SK-N-SH treated with all-trans-retinoic acid at 6 μM for 48 hours (cell line): ENCODE data around the gene ARFGAP3.

ENCODE experiments used
- ATAC-seq: fragments of 200-7000 bp; cut with Tn5 transposase; 3 replicates; pipeline ENCODE4 v1.9.1; 2020; ENCODE audit warnings: mild to moderate bottlenecking, moderate library complexity
- ARNTL ChIP-seq: fragments of 450-650 bp; formaldehyde crosslinking; IDR thresholded peaks from 2 replicates; pipeline ENCODE4 v1.5.0; 2020; ENCODE audit warnings: low read depth, mild to moderate bottlenecking, moderate library complexity, borderline replicate concordance
- BACH2 ChIP-seq: fragments of 250-450 bp; sonication (Bioruptor Pico); IDR thresholded peaks from 2 replicates; pipeline ENCODE4 v1.9.0; 2021; ENCODE audit warnings: mild to moderate bottlenecking, borderline replicate concordance
- CSDC2 ChIP-seq: fragments of 250-450 bp; sonication (Bioruptor Pico); IDR thresholded peaks from 2 replicates; pipeline ENCODE4 v1.5.0; 2020; ENCODE audit warnings: mild to moderate bottlenecking, moderate library complexity
- CSRNP3 ChIP-seq: fragments of 250-450 bp; sonication (Bioruptor Pico); IDR thresholded peaks from 2 replicates; pipeline ENCODE4 v1.5.1; 2021; ENCODE audit warnings: mild to moderate bottlenecking, moderate library complexity
- ESRRG ChIP-seq: fragments of 250-450 bp; sonication (Bioruptor Pico); IDR thresholded peaks from 2 replicates; pipeline ENCODE4 v1.6.1; 2021; ENCODE audit warnings: mild to moderate bottlenecking
- GLIS3 ChIP-seq: fragments of 250-450 bp; sonication (Bioruptor Pico); IDR thresholded peaks from 2 replicates; pipeline ENCODE4 v1.5.0; 2020; ENCODE audit warnings: mild to moderate bottlenecking, moderate library complexity
- ISL1 ChIP-seq: fragments of 250-450 bp; sonication (Bioruptor Pico); IDR thresholded peaks from 2 replicates; pipeline ENCODE4 v2.1.2; 2022; ENCODE audit warnings: mild to moderate bottlenecking, moderate library complexity
- OSR1 ChIP-seq: fragments of 250-450 bp; sonication (Bioruptor Pico); IDR thresholded peaks from 2 replicates; pipeline ENCODE4 v1.8.0; 2022; ENCODE audit warnings: moderate library complexity, mild to moderate bottlenecking, inconsistent platforms
- PATZ1 ChIP-seq: fragments of 250-450 bp; sonication (Bioruptor Pico); IDR thresholded peaks from 2 replicates; pipeline ENCODE4 v1.8.0; 2020; ENCODE audit warnings: mild to moderate bottlenecking, moderate library complexity, borderline replicate concordance
- POU6F1 ChIP-seq: fragments of 250-450 bp; sonication (Bioruptor Pico); IDR thresholded peaks from 2 replicates; pipeline ENCODE4 v1.8.0; 2021; ENCODE audit warnings: low read depth, mild to moderate bottlenecking, moderate library complexity, borderline replicate concordance
- PPARA ChIP-seq: fragments of 250-450 bp; sonication (Bioruptor Pico); IDR thresholded peaks from 2 replicates; pipeline ENCODE4 v1.5.0; 2020; ENCODE audit warnings: mild to moderate bottlenecking, borderline replicate concordance
- RARB ChIP-seq: fragments of 250-450 bp; sonication (Bioruptor Pico); IDR thresholded peaks from 2 replicates; pipeline ENCODE4 v1.8.0; 2021; ENCODE audit warnings: mild to moderate bottlenecking, moderate library complexity
- SNAI2 ChIP-seq: fragments of 250-450 bp; sonication (Bioruptor Pico); IDR thresholded peaks from 2 replicates; pipeline ENCODE4 v1.5.0; 2020; ENCODE audit warnings: mild to moderate bottlenecking, moderate library complexity
- TCF4 ChIP-seq: fragments of 250-450 bp; sonication (Bioruptor Pico); IDR thresholded peaks from 2 replicates; pipeline ENCODE4 v1.8.0; 2021; ENCODE audit warnings: mild to moderate bottlenecking, moderate library complexity, borderline replicate concordance
- TOX ChIP-seq: fragments of 250-450 bp; sonication (Bioruptor Pico); IDR thresholded peaks from 2 replicates; pipeline ENCODE4 v1.8.0; 2021; ENCODE audit warnings: mild to moderate bottlenecking, moderate library complexity, borderline replicate concordance
- TSHZ2 ChIP-seq: fragments of 250-450 bp; sonication (Bioruptor Pico); IDR thresholded peaks from 2 replicates; pipeline ENCODE4 v1.5.0; 2020; ENCODE audit warnings: mild to moderate bottlenecking, moderate library complexity
- ZC3H10 ChIP-seq: fragments of 250-450 bp; sonication (Bioruptor Pico); IDR thresholded peaks from 2 replicates; pipeline ENCODE4 v1.5.1; 2021; ENCODE audit warnings: mild to moderate bottlenecking, moderate library complexity
- ZFP3 ChIP-seq: fragments of 250-450 bp; sonication (Bioruptor Pico); IDR thresholded peaks from 2 replicates; pipeline ENCODE4 v1.5.0; 2020; ENCODE audit warnings: mild to moderate bottlenecking, moderate library complexity
- ZFP30 ChIP-seq: fragments of 450-650 bp; formaldehyde crosslinking; IDR thresholded peaks from 2 replicates; pipeline ENCODE4 v1.5.0; 2022; ENCODE audit warnings: mild to moderate bottlenecking, moderate library complexity
- ZNF70 ChIP-seq: fragments of 450-650 bp; formaldehyde crosslinking; IDR thresholded peaks from 2 replicates; pipeline ENCODE4 v1.5.0; 2020; ENCODE audit warnings: mild to moderate bottlenecking, moderate library complexity
- ZNF8 ChIP-seq: fragments of 450-650 bp; formaldehyde crosslinking; IDR thresholded peaks from 2 replicates; pipeline ENCODE4 v1.5.0; 2020; ENCODE audit warnings: mild to moderate bottlenecking, moderate library complexity
- TF ChIP-seq, protein P1 (sequence below): fragments of 250-450 bp; sonication (Bioruptor Pico); IDR thresholded peaks from 2 replicates; pipeline ENCODE4 v1.5.1; 2020; ENCODE audit warnings: low read depth, mild to moderate bottlenecking, moderate library complexity

ARFGAP3 gene

DNA sequence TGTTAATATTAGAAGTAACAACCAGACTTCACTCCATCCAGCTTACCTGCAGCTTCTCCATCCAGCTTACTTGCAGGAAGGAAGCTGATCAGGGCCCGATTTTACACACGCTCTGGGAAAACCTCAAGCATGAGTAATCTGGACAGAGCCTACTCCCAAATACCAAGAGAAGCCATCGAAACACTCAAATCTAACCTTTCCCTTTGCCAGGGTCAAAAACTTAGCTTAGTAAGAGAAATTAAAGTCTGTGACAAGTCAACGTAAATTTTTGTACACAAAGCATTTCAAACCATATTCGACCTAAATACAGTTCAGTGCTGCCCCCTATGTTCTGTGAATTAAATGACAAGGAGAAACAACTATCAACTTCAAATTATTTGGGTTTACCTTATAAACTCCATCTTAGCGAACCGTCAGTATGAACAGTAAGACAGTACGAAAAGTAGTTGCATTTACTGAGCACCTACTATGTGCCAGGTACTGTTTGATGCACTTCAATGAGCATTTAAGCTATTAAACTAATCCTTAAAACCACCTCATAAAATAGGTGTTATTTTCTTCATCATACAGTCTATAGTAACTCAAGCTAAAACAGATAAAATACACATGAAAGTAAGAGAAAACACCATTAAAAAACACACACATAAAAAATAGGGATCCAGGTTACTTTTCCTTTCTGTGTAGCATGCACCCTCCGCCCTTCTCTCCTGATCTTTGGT is 36.9 kb downstream of the ARFGAP3 start (continued):
- TF ChIP-seq TSHZ2 (CRISPR knock-in tag) (no peak), ARNTL (no peak), SNAI2 (CRISPR knock-in tag) (no peak), TCF4 (CRISPR knock-in tag) (no peak), ISL1 (CRISPR knock-in tag) (no peak), CSDC2 (CRISPR knock-in tag) (no peak), PATZ1 (CRISPR knock-in tag) (no peak), ZNF70 (no peak), BACH2 (CRISPR knock-in tag) (no peak), RARB (no peak)

GRCh38 chr22:42819412-42820044 is 37.5 kb downstream of the ARFGAP3 start:
- no peak for ATAC-seq
- TF ChIP-seq TOX (CRISPR knock-in tag): no peak
- no peak for TF ChIP-seq PPARA (CRISPR knock-in tag)
- no peak for TF ChIP-seq TSHZ2 (CRISPR knock-in tag)
- no peak for TF ChIP-seq BACH2 (CRISPR knock-in tag)
- no peak for TF ChIP-seq OSR1 (CRISPR knock-in tag)
- TF ChIP-seq, protein P1, sequence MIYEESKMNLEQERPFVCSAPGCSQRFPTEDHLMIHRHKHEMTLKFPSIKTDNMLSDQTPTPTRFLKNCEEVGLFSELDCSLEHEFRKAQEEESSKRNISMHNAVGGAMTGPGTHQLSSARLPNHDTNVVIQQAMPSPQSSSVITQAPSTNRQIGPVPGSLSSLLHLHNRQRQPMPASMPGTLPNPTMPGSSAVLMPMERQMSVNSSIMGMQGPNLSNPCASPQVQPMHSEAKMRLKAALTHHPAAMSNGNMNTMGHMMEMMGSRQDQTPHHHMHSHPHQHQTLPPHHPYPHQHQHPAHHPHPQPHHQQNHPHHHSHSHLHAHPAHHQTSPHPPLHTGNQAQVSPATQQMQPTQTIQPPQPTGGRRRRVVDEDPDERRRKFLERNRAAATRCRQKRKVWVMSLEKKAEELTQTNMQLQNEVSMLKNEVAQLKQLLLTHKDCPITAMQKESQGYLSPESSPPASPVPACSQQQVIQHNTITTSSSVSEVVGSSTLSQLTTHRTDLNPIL (CRISPR knock-in tag): no peak
- no peak for TF ChIP-seq ZNF70
- TF ChIP-seq ESRRG: no peak
- no peak for TF ChIP-seq ZNF8
- TF ChIP-seq, all 23 proteins: peak for 0

DNA sequence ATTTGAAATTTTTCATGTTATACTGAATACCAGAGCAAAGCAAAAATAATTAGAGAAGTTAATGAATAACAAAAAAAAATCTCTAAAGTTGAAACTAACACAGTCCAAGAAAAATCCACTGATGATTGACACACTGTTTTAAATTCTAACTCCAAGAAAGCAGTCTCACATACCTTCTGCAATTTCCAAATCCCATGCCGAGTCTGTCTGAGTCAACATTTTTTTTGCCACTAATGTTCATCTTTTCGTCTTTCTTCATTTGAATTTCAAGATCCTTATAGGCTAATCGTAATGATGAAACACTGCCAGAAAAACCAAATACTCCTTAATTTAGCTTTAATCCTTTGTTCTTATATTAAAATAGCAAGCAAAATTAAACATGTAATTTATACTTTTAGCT is 39.5 kb downstream of the ARFGAP3 start:
- no peak for ATAC-seq
- no peak for TF ChIP-seq POU6F1 (CRISPR knock-in tag)
- no peak for TF ChIP-seq GLIS3 (CRISPR knock-in tag)
- TF ChIP-seq ZFP30: no peak
- no peak for TF ChIP-seq ZNF70
- TF ChIP-seq CSDC2 (CRISPR knock-in tag): no peak
- no peak for TF ChIP-seq TCF4 (CRISPR knock-in tag)
- no peak for TF ChIP-seq ESRRG
- no peak for TF ChIP-seq TSHZ2 (CRISPR knock-in tag)
- TF ChIP-seq ZNF8: no peak
- no peak for TF ChIP-seq RARB
- TF ChIP-seq ZC3H10 (CRISPR knock-in tag): no peak
- TF ChIP-seq ZFP3: no peak
- TF ChIP-seq CSRNP3 (CRISPR knock-in tag): no peak
